Omental fat pad (tissue), 4 donors: Measurements from ENCODE around the gene MEIS1. TPM values are rescaled to one million over a fixed set of nuclear protein-coding genes. Genes with fewer than 3 reads are reported as not detected.

ENCODE experiments used
- ATAC-seq: fragments of 150-250 bp; one replicate; pipeline ENCODE4 v1.9.1; 2016; ENCODE audit warnings: mild to moderate bottlenecking, moderate library complexity; ENCODE audit not compliant: low FRiP score
- DNase-seq: peaks from one replicate; pipeline ENCODE4 v3.0.0-alpha.2; 2019; ENCODE audit warnings: low spot score
- CTCF ChIP-seq, 3 donors: fragments of 450-650 bp; IDR thresholded peaks; one replicate each; pipeline ENCODE4 v1.5.1; 2016 to 2017; ENCODE audit warnings: antibody characterized with exemption in 3 of 3, mild to moderate bottlenecking in 3 of 3, moderate library complexity in 2 of 3
- total RNA-seq, 4 donors: library from RNA; depleted of rRNA; stranded (reverse); fragments of >200 nt; gene quantifications; one replicate each; pipeline ENCODE4 v1.1.0, GENCODE V29; 2016

The MEIS1 gene
- total RNA-seq, 4 donors from 2014 or later, result 19.8 to 67.3 (median 46.3) TPM

- no peak for TF ChIP-seq CTCF (IDR thresholded peaks at IDR 0.05)
- ATAC-seq (no peak), DNase-seq (no peak)
Measured at GRCh38 chr2:66555091-66555490, 120.2 kb downstream of the MEIS1 start.

- ATAC-seq, result no peak
- no peak for TF ChIP-seq CTCF (IDR thresholded peaks at IDR 0.05)
- DNase-seq, result no peak
Measured at GRCh38 chr2:66555501-66556324, 120.8 kb downstream of the MEIS1 start.

GRCh38 chr2:66559672-66560071 is 124.7 kb downstream of the MEIS1 start:
- no peak for TF ChIP-seq CTCF (IDR thresholded peaks at IDR 0.05)
- no peak for DNase-seq
- peak; percentile 48 for ATAC-seq

- ATAC-seq (peak; percentile 64), DNase-seq (no peak)
- no peak for TF ChIP-seq CTCF (IDR thresholded peaks at IDR 0.05)
Measured at GRCh38 chr2:66560683-66561082, 125.8 kb downstream of the MEIS1 start.

- no peak for DNase-seq
- TF ChIP-seq CTCF (IDR thresholded peaks at IDR 0.05), result no peak
- peak; percentile 54 for ATAC-seq
Measured at GRCh38 chr2:66561645-66562303, 126.8 kb downstream of the MEIS1 start.

- ATAC-seq (no peak), DNase-seq (no peak)
- TF ChIP-seq CTCF (IDR thresholded peaks at IDR 0.05), result no peak
Measured at GRCh38 chr2:66562304-66562685, 127.4 kb downstream of the MEIS1 start.

GRCh38 chr2:66563473-66563872 is 128.5 kb downstream of the MEIS1 start:
- ATAC-seq, result no peak
- TF ChIP-seq CTCF (IDR thresholded peaks at IDR 0.05), result no peak
- DNase-seq, result no peak
